ENCODE data around the gene ASTN2.

ASTN2 gene

DNA sequence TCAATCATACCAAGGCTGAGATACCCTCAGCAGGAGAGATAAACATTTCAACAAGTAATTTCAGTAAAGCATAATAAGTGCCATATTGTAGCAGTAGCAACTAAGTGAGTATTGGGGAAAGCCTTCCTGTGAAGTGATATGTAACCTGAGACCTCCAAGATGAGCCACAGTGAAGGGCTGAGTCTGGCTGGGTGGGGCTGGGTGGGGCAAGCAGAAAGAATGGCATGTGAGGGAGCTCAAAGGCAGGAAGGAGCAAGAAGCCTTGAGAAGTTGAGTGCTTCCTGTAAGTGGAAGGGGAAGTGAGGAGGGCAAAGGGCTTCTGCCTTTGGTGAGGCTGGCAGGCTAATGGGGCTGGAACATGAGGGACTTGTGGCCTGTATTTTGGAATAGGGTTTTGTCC is 19.7 kb upstream of the ASTN2 start:
- TF ChIP-seq SUZ12 (IDR thresholded peaks at IDR 0.05; ENCODE audit: extremely low read depth, insufficient read depth, insufficient read length) (no peak), YY1 (IDR thresholded peaks at IDR 0.05; ENCODE audit: insufficient read depth, insufficient read length) (no peak), ZNF274 (IDR thresholded peaks at IDR 0.05; ENCODE audit: low read depth, low read length) (no peak)
- Histone ChIP-seq H3K9ac (ENCODE audit: insufficient read length, low read depth) (no peak overlapping the region), H3K36me3 (ENCODE audit: insufficient read depth, insufficient read length, low read length) (no peaks in the 10 kb centered on the region), H3K4me1 (ENCODE audit: insufficient read depth, insufficient read length) (no peaks in the 10 kb centered on the region), H3K27me3 (ENCODE audit: insufficient read depth, insufficient read length) (no peaks in the 10 kb centered on the region), H3K4me3 (ENCODE audit: insufficient read length, low read depth) (no peak overlapping the region), H3K9me3 (ENCODE audit: insufficient read depth, low read length) (no peaks in the 10 kb centered on the region)
- no peak for DNase-seq (ENCODE audit: low read depth, low spot score)

DNA sequence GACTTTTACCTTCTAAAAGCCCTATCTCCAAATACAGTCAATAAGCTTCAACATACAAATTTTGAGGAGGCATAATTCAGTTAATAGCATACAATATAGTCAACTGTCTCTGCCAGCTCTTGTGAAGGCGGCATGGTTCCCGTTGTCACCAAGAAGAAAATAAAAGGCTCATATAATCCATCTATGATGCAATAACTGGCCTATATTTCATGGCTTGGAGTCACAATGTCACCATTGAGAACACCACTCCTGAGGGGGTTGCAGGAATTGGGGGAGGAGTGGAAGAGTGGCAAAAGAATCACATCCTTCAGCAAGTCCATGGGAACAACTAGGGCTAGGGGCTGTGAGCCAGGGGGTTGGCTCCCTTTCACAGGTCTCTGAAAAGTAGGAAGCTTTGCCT is 16.0 kb upstream of the ASTN2 start:
- H3K27me3 ChIP-seq (ENCODE audit: insufficient read depth, insufficient read length), result no peaks in the 10 kb centered on the region
- H3K9ac ChIP-seq (ENCODE audit: insufficient read length, low read depth), result no peak overlapping the region
- DNase-seq (ENCODE audit: low read depth, low spot score), result no peak
- no peaks in the 10 kb centered on the region for H3K4me1 ChIP-seq (ENCODE audit: insufficient read depth, insufficient read length)
- H3K4me3 ChIP-seq (ENCODE audit: insufficient read length, low read depth), result no peak overlapping the region
- H3K36me3 ChIP-seq (ENCODE audit: insufficient read depth, insufficient read length, low read length), result no peaks in the 10 kb centered on the region
- no peak for TF ChIP-seq YY1 (IDR thresholded peaks at IDR 0.05; ENCODE audit: insufficient read depth, insufficient read length)
- TF ChIP-seq SUZ12 (IDR thresholded peaks at IDR 0.05; ENCODE audit: extremely low read depth, insufficient read depth, insufficient read length), result no peak
- no peaks in the 10 kb centered on the region for H3K9me3 ChIP-seq (ENCODE audit: insufficient read depth, low read length)

- TF ChIP-seq SUZ12 (IDR thresholded peaks at IDR 0.05; ENCODE audit: extremely low read depth, insufficient read depth, insufficient read length), result no peak
- TF ChIP-seq ZNF274 (IDR thresholded peaks at IDR 0.05; ENCODE audit: low read depth, low read length), result no peak
- no peak for TF ChIP-seq YY1 (IDR thresholded peaks at IDR 0.05; ENCODE audit: insufficient read depth, insufficient read length)
- Histone ChIP-seq H3K9ac (ENCODE audit: insufficient read length, low read depth) (no peak overlapping the region), H3K4me1 (ENCODE audit: insufficient read depth, insufficient read length) (no peaks in the 10 kb centered on the region), H3K36me3 (ENCODE audit: insufficient read depth, insufficient read length, low read length) (no peaks in the 10 kb centered on the region), H3K27me3 (ENCODE audit: insufficient read depth, insufficient read length) (no peaks in the 10 kb centered on the region), H3K9me3 (ENCODE audit: insufficient read depth, low read length) (no peaks in the 10 kb centered on the region), H3K4me3 (ENCODE audit: insufficient read length, low read depth) (no peak overlapping the region)
- no peak for DNase-seq (ENCODE audit: low read depth, low spot score)
Observed at GRCh38 chr9:117427357-117427913, 12.6 kb upstream of the ASTN2 start.

GRCh38 chr9:117425566-117425965 is 10.7 kb upstream of the ASTN2 start:
- Histone ChIP-seq H3K4me3 (ENCODE audit: insufficient read length, low read depth) (no peak overlapping the region), H3K4me1 (ENCODE audit: insufficient read depth, insufficient read length) (no peaks in the 10 kb centered on the region), H3K36me3 (ENCODE audit: insufficient read depth, insufficient read length, low read length) (no peaks in the 10 kb centered on the region), H3K9me3 (ENCODE audit: insufficient read depth, low read length) (no peaks in the 10 kb centered on the region), H3K27me3 (ENCODE audit: insufficient read depth, insufficient read length) (no peaks in the 10 kb centered on the region), H3K9ac (ENCODE audit: insufficient read length, low read depth) (no peak overlapping the region)
- TF ChIP-seq YY1 (IDR thresholded peaks at IDR 0.05; ENCODE audit: insufficient read depth, insufficient read length) (no peak), SUZ12 (IDR thresholded peaks at IDR 0.05; ENCODE audit: extremely low read depth, insufficient read depth, insufficient read length) (no peak), ZNF274 (IDR thresholded peaks at IDR 0.05; ENCODE audit: low read depth, low read length) (no peak)
- no peak for DNase-seq (ENCODE audit: low read depth, low spot score)

- Histone ChIP-seq H3K9me3 (ENCODE audit: insufficient read depth, low read length) (no peaks in the 10 kb centered on the region), H3K4me1 (ENCODE audit: insufficient read depth, insufficient read length) (no peaks in the 10 kb centered on the region), H3K4me3 (ENCODE audit: insufficient read length, low read depth) (no peak overlapping the region), H3K36me3 (ENCODE audit: insufficient read depth, insufficient read length, low read length) (no peaks in the 10 kb centered on the region), H3K9ac (ENCODE audit: insufficient read length, low read depth) (no peak overlapping the region), H3K27me3 (ENCODE audit: insufficient read depth, insufficient read length) (no peaks in the 10 kb centered on the region)
- DNase-seq (ENCODE audit: low read depth, low spot score), result no peak
- TF ChIP-seq YY1 (IDR thresholded peaks at IDR 0.05; ENCODE audit: insufficient read depth, insufficient read length), result no peak
- TF ChIP-seq ZNF274 (IDR thresholded peaks at IDR 0.05; ENCODE audit: low read depth, low read length), result no peak
- TF ChIP-seq SUZ12 (IDR thresholded peaks at IDR 0.05; ENCODE audit: extremely low read depth, insufficient read depth, insufficient read length), result no peak
Observed at GRCh38 chr9:117424291-117424690, 9.4 kb upstream of the ASTN2 start.

- TF ChIP-seq ZNF274 (IDR thresholded peaks at IDR 0.05; ENCODE audit: low read depth, low read length), result no peak
- TF ChIP-seq YY1 (IDR thresholded peaks at IDR 0.05; ENCODE audit: insufficient read depth, insufficient read length), result no peak
- TF ChIP-seq SUZ12 (IDR thresholded peaks at IDR 0.05; ENCODE audit: extremely low read depth, insufficient read depth, insufficient read length), result no peak
- no peak overlapping the region for H3K4me3 ChIP-seq (ENCODE audit: insufficient read length, low read depth)
- peaks cover 29% of the 10 kb centered on the region for H3K27me3 ChIP-seq (ENCODE audit: insufficient read depth, insufficient read length)
- DNase-seq (ENCODE audit: low read depth, low spot score), result no peak
- H3K36me3 ChIP-seq (ENCODE audit: insufficient read depth, insufficient read length, low read length), result no peaks in the 10 kb centered on the region
- no peaks in the 10 kb centered on the region for H3K4me1 ChIP-seq (ENCODE audit: insufficient read depth, insufficient read length)
- H3K9me3 ChIP-seq (ENCODE audit: insufficient read depth, low read length), result no peaks in the 10 kb centered on the region
- H3K9ac ChIP-seq (ENCODE audit: insufficient read length, low read depth), result no peak overlapping the region
Observed at GRCh38 chr9:117418111-117418510, 3.3 kb upstream of the ASTN2 start.

GRCh38 chr9:117416856-117417255 is 2.0 kb upstream of the ASTN2 start:
- Histone ChIP-seq H3K36me3 (ENCODE audit: insufficient read depth, insufficient read length, low read length) (peaks cover 6% of the 10 kb centered on the region), H3K9ac (ENCODE audit: insufficient read length, low read depth) (no peak overlapping the region), H3K4me1 (ENCODE audit: insufficient read depth, insufficient read length) (peaks cover 2% of the 10 kb centered on the region), H3K4me3 (ENCODE audit: insufficient read length, low read depth) (no peak overlapping the region), H3K27me3 (ENCODE audit: insufficient read depth, insufficient read length) (peaks cover 36% of the 10 kb centered on the region), H3K9me3 (ENCODE audit: insufficient read depth, low read length) (no peaks in the 10 kb centered on the region)
- TF ChIP-seq ZNF274 (IDR thresholded peaks at IDR 0.05; ENCODE audit: low read depth, low read length), result no peak
- DNase-seq (ENCODE audit: low read depth, low spot score), result no peak

Measured in NT2/D1 (cell line).